BLaER1 (cell line): Measurements from ENCODE around the gene SPP1.

Source experiments
- H3K27ac ChIP-seq: shearing (Covaris generic); formaldehyde crosslinking; 2 replicates; pipeline ENCODE4 v1.8.1; 2022
- H3K27me3 ChIP-seq: shearing (Covaris generic); formaldehyde crosslinking; 2 replicates; pipeline ENCODE4 v1.8.1; 2022
- H3K36me3 ChIP-seq: shearing (Covaris generic); formaldehyde crosslinking; 2 replicates; pipeline ENCODE4 v1.8.1; 2022
- H3K4me1 ChIP-seq: shearing (Covaris generic); formaldehyde crosslinking; 2 replicates; pipeline ENCODE4 v1.8.1; 2022
- H3K4me2 ChIP-seq: shearing (Covaris generic); formaldehyde crosslinking; 2 replicates; pipeline ENCODE4 v1.8.1; 2022
- H3K4me3 ChIP-seq: shearing (Covaris generic); formaldehyde crosslinking; 2 replicates; pipeline ENCODE4 v1.8.1; 2022
- H3K9ac ChIP-seq: shearing (Covaris generic); formaldehyde crosslinking; 2 replicates; pipeline ENCODE4 v1.8.1; 2022
- H3K9me3 ChIP-seq: shearing (Covaris generic); formaldehyde crosslinking; 2 replicates; pipeline ENCODE4 v1.8.1; 2022
- H4K20me1 ChIP-seq: shearing (Covaris generic); formaldehyde crosslinking; 2 replicates; pipeline ENCODE4 v1.8.1; 2022
- Cebpa-rat ChIP-seq: shearing (Covaris generic); IDR thresholded peaks from 2 replicates; pipeline ENCODE4 v1.8.1; 2022

SPP1 gene

GRCh38 chr4:88005076-88005475 is 29.6 kb downstream of the SPP1 start:
- no peak overlapping the region for H3K4me3 ChIP-seq
- peaks cover 18% of the 10 kb centered on the region for H3K4me1 ChIP-seq
- no peak overlapping the region for H3K4me2 ChIP-seq
- H3K27ac ChIP-seq = no peak overlapping the region
- TF ChIP-seq Cebpa-rat = no peak
- H3K9ac ChIP-seq = no peak overlapping the region
- no peaks in the 10 kb centered on the region for H3K36me3 ChIP-seq
- H4K20me1 ChIP-seq = peaks cover 24% of the 10 kb centered on the region
- peaks cover 3% of the 10 kb centered on the region; the same call in 1 of the 2 replicates for H3K9me3 ChIP-seq
- H3K27me3 ChIP-seq = no peaks in the 10 kb centered on the region; the same call in 1 of the 2 replicates

DNA sequence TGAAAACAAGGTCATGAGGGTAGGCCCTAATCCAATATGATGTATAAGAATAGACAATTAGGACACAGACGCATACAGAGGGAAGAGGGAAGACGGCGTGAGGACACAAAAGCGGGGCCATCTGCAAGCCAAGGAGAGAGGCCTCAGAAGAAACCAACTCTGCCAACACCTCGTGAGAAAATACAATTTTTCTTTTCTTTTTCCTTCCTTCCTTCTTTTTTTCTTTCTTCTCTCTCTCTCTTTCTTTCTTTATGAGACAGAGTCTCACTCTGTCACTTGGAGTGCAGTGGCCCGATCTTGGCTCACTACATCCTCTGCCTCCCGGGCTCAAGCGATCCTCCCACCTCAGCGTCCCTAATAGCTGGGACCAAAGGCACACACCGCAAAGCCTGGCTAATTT is 30.4 kb downstream of the SPP1 start:
- H3K27ac ChIP-seq = no peak overlapping the region
- H3K27me3 ChIP-seq = no peaks in the 10 kb centered on the region; the same call in 1 of the 2 replicates
- peaks cover 27% of the 10 kb centered on the region for H3K4me1 ChIP-seq
- H3K9ac ChIP-seq = no peak overlapping the region
- H3K9me3 ChIP-seq = peaks cover 3% of the 10 kb centered on the region; the same call in 1 of the 2 replicates
- peaks cover 33% of the 10 kb centered on the region for H4K20me1 ChIP-seq
- no peak for TF ChIP-seq Cebpa-rat
- H3K4me2 ChIP-seq = no peak overlapping the region
- H3K36me3 ChIP-seq = no peaks in the 10 kb centered on the region
- no peak overlapping the region for H3K4me3 ChIP-seq

DNA sequence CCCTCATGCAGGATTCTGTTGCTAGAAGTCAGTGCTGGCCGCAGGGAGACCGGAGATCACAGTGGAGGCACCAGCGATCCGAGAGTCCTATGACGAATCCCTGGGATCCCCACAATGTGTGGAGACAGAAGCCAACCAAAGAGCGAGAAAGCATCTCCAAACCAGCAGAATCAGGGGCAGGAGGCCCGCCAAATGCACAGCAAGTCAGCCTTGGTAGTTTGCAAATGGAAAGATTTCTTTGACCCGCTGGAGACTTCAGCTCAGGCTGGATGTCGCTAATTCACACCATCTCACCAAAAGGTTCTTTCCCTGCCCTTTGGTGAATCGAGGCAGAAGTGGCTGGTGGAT is 31.4 kb downstream of the SPP1 start:
- H3K36me3 ChIP-seq = no peaks in the 10 kb centered on the region
- H3K9me3 ChIP-seq = peaks cover 3% of the 10 kb centered on the region; the same call in 1 of the 2 replicates
- no peak for TF ChIP-seq Cebpa-rat
- H3K4me3 ChIP-seq = peak overlapping the region; percentile 99
- peak overlapping the region; percentile 96; the same call in 1 of the 2 replicates for H3K9ac ChIP-seq
- no peaks in the 10 kb centered on the region; the same call in 1 of the 2 replicates for H3K27me3 ChIP-seq
- peaks cover 42% of the 10 kb centered on the region for H4K20me1 ChIP-seq
- peak overlapping the region; percentile 96 for H3K4me2 ChIP-seq
- no peak overlapping the region for H3K27ac ChIP-seq
- peaks cover 36% of the 10 kb centered on the region for H3K4me1 ChIP-seq

- Histone ChIP-seq H3K9ac (peak within 1 kb of the TSS; percentile 96), H3K27ac (peak within 1 kb of the TSS; percentile 96), H3K36me3 (no peaks in the 10 kb centered on the region), H4K20me1 (peaks cover 45% of the 10 kb centered on the region), H3K4me3 (peak within 1 kb of the TSS; percentile 99), H3K27me3 (no peaks in the 10 kb centered on the region; the same call in 1 of the 2 replicates), H3K4me1 (peaks cover 41% of the 10 kb centered on the region), H3K9me3 (peaks cover 3% of the 10 kb centered on the region; the same call in 1 of the 2 replicates), H3K4me2 (peak within 1 kb of the TSS; percentile 96)
- TF ChIP-seq Cebpa-rat = no peak
Measured at GRCh38 chr4:88007304-88008121, 32.0 kb downstream of the SPP1 start, which contains the start of gene PKD2. TSS of gene PKD2 (plus strand) at chr4:88007635. CDS start at chr4:88007734, 99 bp downstream.

DNA sequence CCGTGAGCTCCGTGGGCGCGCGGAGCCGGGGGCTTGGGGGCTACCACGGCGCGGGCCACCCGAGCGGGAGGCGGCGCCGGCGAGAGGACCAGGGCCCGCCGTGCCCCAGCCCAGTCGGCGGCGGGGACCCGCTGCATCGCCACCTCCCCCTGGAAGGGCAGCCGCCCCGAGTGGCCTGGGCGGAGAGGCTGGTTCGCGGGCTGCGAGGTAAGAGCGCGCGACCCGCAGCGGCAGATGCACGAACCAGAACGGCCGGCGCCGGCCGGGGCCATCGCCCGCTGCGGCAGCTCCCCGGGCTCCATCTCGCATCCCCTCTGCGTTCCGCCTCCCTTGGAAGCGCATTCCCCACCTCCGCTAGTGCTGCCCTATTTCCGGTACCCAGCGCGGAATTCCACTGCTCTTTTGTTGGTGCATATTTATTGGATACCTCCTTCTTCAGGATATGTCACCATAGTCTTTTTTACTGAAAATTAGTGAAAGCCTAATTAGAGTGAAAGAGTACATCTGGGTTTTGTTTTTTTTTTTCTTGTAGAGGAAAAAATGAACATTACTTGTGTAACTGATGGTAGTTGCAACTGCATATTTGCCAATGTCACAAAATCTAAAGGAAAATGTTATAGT is 32.7 kb downstream of the SPP1 start:
- H3K9me3 ChIP-seq = peaks cover 3% of the 10 kb centered on the region; the same call in 1 of the 2 replicates
- TF ChIP-seq Cebpa-rat = no peak
- peaks cover 41% of the 10 kb centered on the region for H3K4me1 ChIP-seq
- H4K20me1 ChIP-seq = peaks cover 45% of the 10 kb centered on the region
- H3K27me3 ChIP-seq = no peaks in the 10 kb centered on the region; the same call in 1 of the 2 replicates
- peak overlapping the region; percentile 96 for H3K4me2 ChIP-seq
- H3K9ac ChIP-seq = peak overlapping the region; percentile 96
- peak overlapping the region; percentile 99 for H3K4me3 ChIP-seq
- peak overlapping the region; percentile 96 for H3K27ac ChIP-seq
- no peaks in the 10 kb centered on the region for H3K36me3 ChIP-seq

DNA sequence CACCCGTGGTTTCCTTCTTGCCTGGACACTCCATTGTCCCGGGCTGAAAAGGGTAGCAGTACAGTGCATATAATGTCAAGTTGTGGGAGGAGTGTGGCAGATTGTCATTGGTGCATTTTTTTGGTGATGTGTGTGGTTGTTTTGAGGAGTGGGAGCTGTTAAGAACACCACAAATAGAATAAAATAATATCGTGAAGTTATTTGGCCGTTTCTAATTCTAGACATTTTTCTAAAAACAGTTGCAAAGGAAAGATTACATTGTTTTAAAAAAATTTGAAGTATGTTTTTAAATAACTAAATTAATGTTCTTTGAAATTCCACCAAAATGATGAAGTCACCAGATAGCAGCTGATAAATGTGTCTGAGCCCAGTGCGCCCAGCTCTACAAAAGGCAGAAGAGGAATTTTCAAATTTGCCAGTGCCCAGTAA is 33.2 kb downstream of the SPP1 start:
- Histone ChIP-seq H3K4me2 (peak overlapping the region; percentile 96), H3K36me3 (no peaks in the 10 kb centered on the region), H3K27me3 (no peaks in the 10 kb centered on the region; the same call in 1 of the 2 replicates), H3K9ac (peak overlapping the region; percentile 96), H3K4me3 (peak overlapping the region; percentile 99), H3K27ac (peak overlapping the region; percentile 96), H4K20me1 (peaks cover 45% of the 10 kb centered on the region), H3K9me3 (peaks cover 3% of the 10 kb centered on the region; the same call in 1 of the 2 replicates), H3K4me1 (peaks cover 46% of the 10 kb centered on the region)
- no peak for TF ChIP-seq Cebpa-rat

DNA sequence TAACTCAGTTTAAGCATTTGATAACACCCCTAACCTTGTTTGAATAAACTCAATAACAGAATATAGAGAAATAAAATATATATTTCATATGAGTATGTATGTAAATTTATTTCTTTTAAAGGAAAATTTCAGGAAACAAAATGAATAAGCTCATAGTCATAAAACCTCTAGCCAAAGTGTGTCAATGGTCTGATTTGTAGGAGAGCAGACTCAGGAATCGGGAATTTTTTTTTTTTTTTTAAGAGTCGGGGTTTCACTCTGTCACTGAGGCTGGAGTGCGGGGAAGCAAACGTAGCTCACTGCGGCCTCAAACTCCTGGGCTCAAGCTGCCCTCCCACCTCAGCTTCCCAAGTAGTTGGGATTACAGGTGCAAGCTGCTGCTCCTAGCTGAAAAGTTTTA is 34.4 kb downstream of the SPP1 start:
- TF ChIP-seq Cebpa-rat = no peak
- Histone ChIP-seq H3K27ac (peak overlapping the region; percentile 96), H3K27me3 (no peaks in the 10 kb centered on the region; the same call in 1 of the 2 replicates), H3K9ac (peak overlapping the region; percentile 74), H3K36me3 (peaks cover 4% of the 10 kb centered on the region; the same call in 1 of the 2 replicates), H4K20me1 (peaks cover 45% of the 10 kb centered on the region), H3K9me3 (no peaks in the 10 kb centered on the region), H3K4me3 (peak overlapping the region; percentile 99), H3K4me2 (peak overlapping the region; percentile 96), H3K4me1 (peaks cover 57% of the 10 kb centered on the region)

DNA sequence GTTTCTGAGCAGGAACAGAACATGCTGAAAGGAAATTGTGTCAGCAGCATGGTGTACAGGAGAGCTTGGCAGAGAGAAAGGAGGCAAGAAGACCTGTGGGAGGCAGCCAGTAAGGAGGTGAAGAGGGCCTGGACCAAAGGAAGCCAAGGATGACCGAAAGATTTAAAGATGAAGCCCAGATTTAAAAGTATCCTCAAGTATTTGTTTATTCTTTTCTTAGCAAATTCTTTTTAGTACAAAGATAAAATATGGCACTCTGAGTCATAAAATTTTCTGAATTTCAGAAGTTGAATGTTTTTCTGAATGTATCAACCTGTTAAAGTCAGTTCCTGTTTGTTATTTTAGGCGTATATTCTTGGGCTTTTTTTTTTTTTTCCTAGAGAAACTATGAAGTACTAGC is 35.5 kb downstream of the SPP1 start:
- Histone ChIP-seq H3K27me3 (no peaks in the 10 kb centered on the region; the same call in 1 of the 2 replicates), H3K9ac (peak overlapping the region; percentile 74), H3K9me3 (no peaks in the 10 kb centered on the region), H3K27ac (peak overlapping the region; percentile 96), H4K20me1 (peaks cover 47% of the 10 kb centered on the region), H3K36me3 (peaks cover 15% of the 10 kb centered on the region), H3K4me1 (peaks cover 68% of the 10 kb centered on the region), H3K4me3 (peak overlapping the region; percentile 99), H3K4me2 (peak overlapping the region; percentile 96)
- no peak for TF ChIP-seq Cebpa-rat

DNA sequence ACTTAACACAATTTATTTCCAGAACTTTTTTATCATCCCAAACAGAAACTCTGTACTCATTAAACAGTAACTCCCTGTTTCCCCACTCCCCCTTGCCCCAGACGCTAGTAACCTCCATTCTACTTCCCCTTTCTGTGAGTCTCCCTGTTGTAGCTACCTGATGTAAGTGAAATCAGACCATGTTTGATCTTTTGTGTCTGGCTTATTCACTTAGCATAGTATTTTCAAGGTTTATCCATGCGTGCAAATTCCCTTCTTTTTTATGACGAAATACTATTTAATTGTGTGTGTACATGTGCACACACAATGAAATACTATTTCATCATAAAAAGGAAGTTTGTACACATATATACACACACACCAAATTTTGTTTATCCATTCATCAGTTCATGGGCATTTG is 37.1 kb downstream of the SPP1 start:
- no peak overlapping the region for H3K9ac ChIP-seq
- no peak for TF ChIP-seq Cebpa-rat
- peaks cover 32% of the 10 kb centered on the region for H3K36me3 ChIP-seq
- peaks cover 59% of the 10 kb centered on the region for H4K20me1 ChIP-seq
- H3K27ac ChIP-seq = peak overlapping the region; percentile 73; the same call in 1 of the 2 replicates
- H3K27me3 ChIP-seq = no peaks in the 10 kb centered on the region
- H3K9me3 ChIP-seq = no peaks in the 10 kb centered on the region
- H3K4me1 ChIP-seq = peaks cover 70% of the 10 kb centered on the region
- H3K4me2 ChIP-seq = peak overlapping the region; percentile 96
- H3K4me3 ChIP-seq = peak overlapping the region; percentile 48
